HK-2 (cell line): ENCODE data around the gene GMDS.
"Not testable (repeated sequence)": the region's sequence is repeated elsewhere in the genome, so short reads cannot be mapped to it uniquely, and the experiment has no call there.

ENCODE experiments used
- DNase-seq: peaks from one replicate; pipeline ENCODE4 v3.0.0-alpha.2; 2018; ENCODE audit not compliant: unreplicated experiment

The GMDS gene

GRCh38 chr6:1709234-1709641, 536.2 kb downstream of the GMDS start:
- DNase-seq: no peak

- DNase-seq: no peak
Observed at GRCh38 chr6:1708820-1709219, 536.6 kb downstream of the GMDS start.

- no peak for DNase-seq
Observed at GRCh38 chr6:1708122-1708521, 537.3 kb downstream of the GMDS start.

GRCh38 chr6:1705630-1706029, 539.8 kb downstream of the GMDS start:
- DNase-seq: no peak

- no peak for DNase-seq
Observed at GRCh38 chr6:1705183-1705582, 540.2 kb downstream of the GMDS start.

- DNase-seq: no peak
Observed at GRCh38 chr6:1704711-1705110, 540.7 kb downstream of the GMDS start.

GRCh38 chr6:1703923-1704322, 541.5 kb downstream of the GMDS start:
- DNase-seq: no peak

- DNase-seq: no peak
Observed at GRCh38 chr6:1703091-1703855, 542.1 kb downstream of the GMDS start.

GRCh38 chr6:1702580-1703051, 542.8 kb downstream of the GMDS start:
- no peak for DNase-seq

- DNase-seq: peak; percentile 11
Observed at GRCh38 chr6:1701668-1702353, 543.6 kb downstream of the GMDS start.

- no peak for DNase-seq
Observed at GRCh38 chr6:1700278-1700967, 545.0 kb downstream of the GMDS start.

GRCh38 chr6:1698527-1698926, 546.9 kb downstream of the GMDS start:
- DNase-seq: no peak

GRCh38 chr6:1697688-1698351, 547.6 kb downstream of the GMDS start:
- DNase-seq: no peak

- no peak for DNase-seq
Observed at GRCh38 chr6:1696463-1696850, 548.9 kb downstream of the GMDS start.

- DNase-seq: no peak
Observed at GRCh38 chr6:1695546-1696462, 549.6 kb downstream of the GMDS start.

- DNase-seq: not testable (repeated sequence)
Observed at GRCh38 chr6:1691828-1692227, 553.6 kb downstream of the GMDS start.

- not testable (repeated sequence) for DNase-seq
Observed at GRCh38 chr6:1690656-1691055, 554.7 kb downstream of the GMDS start.

GRCh38 chr6:1689141-1689540, 556.3 kb downstream of the GMDS start:
- DNase-seq: no peak

GRCh38 chr6:1688396-1688795, 557.0 kb downstream of the GMDS start:
- DNase-seq: no peak

GRCh38 chr6:1687402-1687801, 558.0 kb downstream of the GMDS start:
- no peak for DNase-seq
